Fibroblast of peridontal ligament (primary cell): ENCODE measurements around the gene DCAF8L1.
"Not testable (repeated sequence)": the region's sequence is repeated elsewhere in the genome, so short reads cannot be mapped to it uniquely, and the experiment has no call there.

ENCODE experiments used
- DNase-seq: peaks from one replicate; pipeline ENCODE4 v3.0.0-alpha.2; 2010; ENCODE audit errors: extremely low read depth

Gene DCAF8L1

DNA sequence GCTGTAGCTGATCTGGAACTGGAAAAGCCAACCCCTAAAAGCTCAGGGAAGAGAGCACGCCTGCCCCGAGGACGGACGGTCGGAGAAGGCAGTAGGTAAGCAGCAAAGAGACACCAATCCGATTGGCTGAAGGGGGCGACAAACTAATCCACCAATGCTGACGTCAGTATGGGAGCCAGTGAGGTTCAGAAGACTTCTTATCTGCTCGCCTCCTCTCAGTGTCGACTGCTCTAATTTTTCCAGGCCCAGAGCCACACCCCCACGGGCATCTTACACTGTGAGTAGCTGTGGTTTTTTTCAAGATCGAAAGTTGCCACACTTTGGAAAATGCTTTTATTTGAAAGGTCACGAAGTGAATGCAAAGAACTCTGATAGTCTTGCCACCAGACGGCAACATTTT is at the start of gene DCAF8L1:
Gene DCAF8L1 (minus strand): TSS at position 101 of the 400 bp plus-strand sequence. CDS start 115 bp downstream, outside the sequence.
- no peak for DNase-seq

- no peak for DNase-seq
Observed at GRCh38 chrX:28022371-28022770, 41.1 kb upstream of the DCAF8L1 start.

- DNase-seq: no peak
Observed at GRCh38 chrX:28016823-28017222, 35.6 kb upstream of the DCAF8L1 start.

GRCh38 chrX:28015993-28016392 is 34.7 kb upstream of the DCAF8L1 start:
- DNase-seq: no peak

DNA sequence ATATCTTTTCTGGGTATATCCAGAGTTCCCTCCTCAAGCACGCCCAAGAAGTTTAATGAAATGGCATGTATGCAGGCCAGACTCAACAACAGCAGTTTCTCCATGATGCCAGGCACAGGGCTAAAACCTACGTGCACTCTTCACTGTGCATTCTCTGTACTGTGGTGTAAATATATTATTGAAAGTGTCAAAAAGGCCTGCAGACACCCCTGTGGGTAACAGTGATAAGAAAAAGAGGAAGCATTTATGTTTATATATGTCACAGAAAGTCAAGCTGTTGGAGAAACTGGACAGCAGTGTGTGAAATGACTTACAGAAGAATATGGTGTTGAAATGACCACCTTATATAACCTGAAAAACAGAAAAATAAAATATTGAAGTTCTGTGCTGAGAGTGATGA is 29.6 kb upstream of the DCAF8L1 start:
- DNase-seq: no peak

- DNase-seq: no peak
Observed at GRCh38 chrX:27998666-27999065, 17.4 kb upstream of the DCAF8L1 start.

GRCh38 chrX:27997622-27998021 is 16.4 kb upstream of the DCAF8L1 start:
- no peak for DNase-seq

DNA sequence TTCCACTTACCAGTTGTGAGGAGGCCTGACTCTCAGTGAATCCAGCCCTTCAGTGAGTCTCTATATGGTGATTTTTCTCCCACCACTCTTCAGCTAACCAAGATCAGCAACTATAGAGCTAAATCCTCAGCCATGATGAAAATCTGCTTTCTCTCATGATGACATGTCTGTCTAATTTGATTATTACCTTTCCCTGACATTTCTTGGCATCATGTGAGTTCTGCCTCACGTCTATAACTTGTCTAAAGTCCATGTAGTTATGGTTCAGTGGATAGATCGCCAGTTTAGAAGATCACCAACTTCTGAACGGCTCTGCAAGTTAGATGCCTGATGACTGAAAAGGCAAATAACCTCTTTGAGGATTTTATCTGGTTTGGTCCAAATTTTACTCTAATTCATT is 14.9 kb upstream of the DCAF8L1 start:
- DNase-seq: no peak

- DNase-seq: no peak
Observed at GRCh38 chrX:27995611-27996010, 14.4 kb upstream of the DCAF8L1 start.

GRCh38 chrX:27987862-27988646 is 6.8 kb upstream of the DCAF8L1 start:
- no peak for DNase-seq

DNA sequence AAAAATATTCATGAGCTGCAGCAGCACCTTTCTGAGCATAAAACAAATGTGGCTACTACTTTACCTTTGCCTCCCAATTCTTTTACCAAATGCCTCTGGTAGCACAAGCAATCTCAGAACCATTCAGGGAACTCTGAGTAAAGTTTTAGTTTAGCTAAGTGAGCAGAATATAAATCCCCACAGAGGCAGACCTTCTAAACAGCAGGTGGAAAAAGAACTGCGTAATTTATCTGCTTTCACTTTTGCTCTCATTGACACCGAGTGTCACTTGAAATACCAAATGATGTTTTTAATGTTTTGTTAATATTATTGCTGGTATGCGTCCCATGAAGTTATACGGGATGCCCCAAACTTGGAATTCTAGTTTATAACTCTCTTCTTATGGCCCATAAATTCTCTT is 4.3 kb downstream of the DCAF8L1 start:
- DNase-seq: not testable (repeated sequence)

DNA sequence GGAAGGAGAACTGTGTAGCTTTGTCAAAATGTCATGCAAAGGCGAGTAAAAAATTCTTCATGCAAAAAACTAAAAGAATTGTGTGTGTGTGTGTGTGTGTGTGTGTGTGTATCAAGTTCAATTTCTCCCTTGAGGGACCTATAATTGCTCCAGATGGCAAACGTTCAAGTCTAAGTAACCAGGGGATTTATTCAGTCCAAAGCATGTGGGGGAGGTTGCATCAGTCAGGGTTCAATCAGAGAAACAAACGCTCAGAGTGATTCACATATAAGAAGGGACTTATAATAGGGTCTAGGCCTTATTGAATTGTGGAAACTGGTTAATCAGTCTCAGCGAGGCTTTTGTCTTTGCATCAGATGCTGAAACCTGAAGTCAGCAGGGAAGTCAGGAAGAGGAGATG is 5.0 kb downstream of the DCAF8L1 start:
- no peak for DNase-seq

DNA sequence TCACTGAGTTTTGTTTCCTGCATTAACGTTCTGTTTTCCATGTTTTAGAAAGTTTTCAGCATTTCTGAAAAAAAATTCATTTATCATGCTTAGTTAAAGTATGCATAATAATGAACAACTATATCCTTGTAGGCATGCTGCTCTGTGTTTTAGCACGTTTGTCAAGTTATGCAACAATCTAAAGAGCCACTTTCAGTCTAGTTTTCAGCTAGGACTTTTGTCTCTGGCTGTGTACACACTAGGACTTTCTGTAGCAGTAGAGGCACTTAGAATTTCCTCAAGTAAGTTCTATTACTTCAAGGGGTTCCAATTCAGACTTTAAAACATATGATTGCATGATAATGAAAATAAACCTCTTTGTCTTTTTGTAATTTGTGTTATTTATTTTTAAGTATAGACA is 12.4 kb downstream of the DCAF8L1 start:
- no peak for DNase-seq

GRCh38 chrX:27968352-27968751 is 12.9 kb downstream of the DCAF8L1 start:
- no peak for DNase-seq

GRCh38 chrX:27966955-27967354 is 14.3 kb downstream of the DCAF8L1 start:
- peak; percentile 3 for DNase-seq

DNA sequence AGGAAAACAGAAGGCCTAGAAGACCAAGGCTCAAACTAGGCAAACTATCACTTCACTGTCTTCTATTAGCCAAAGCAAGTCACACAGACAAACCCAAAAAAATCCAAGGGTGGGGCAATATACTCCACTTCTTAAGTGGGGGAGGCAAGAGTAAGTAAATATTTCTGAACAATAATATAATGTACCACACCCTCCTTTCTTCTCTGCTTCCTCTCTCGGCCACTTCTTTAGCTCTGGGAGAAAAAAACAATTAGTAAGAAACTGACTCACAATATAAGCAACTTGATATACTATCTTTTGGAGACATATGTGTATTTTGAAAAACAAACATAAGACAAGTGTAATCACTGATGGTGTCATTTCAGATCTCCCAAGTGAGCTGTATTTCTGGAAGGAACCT is 14.8 kb downstream of the DCAF8L1 start:
- no peak for DNase-seq

DNA sequence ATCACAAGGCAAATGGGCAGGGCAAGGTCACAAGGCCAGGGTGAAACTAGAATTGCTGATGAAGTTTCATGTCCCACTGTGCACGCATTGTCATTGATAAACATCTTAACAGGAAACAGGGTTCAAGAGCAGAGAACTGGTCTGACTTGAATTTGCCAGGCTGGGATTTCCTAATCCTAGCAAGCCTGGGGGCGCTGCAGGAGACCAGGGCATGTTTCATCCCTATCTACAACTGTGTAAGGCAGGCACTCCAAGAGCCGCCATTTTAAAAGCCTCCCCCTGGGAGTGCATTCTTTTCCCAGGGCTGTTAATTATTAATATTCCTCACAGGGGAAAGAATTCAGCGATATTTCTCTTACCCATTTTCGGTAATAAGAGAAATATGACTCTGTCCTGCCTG is 15.9 kb downstream of the DCAF8L1 start:
- DNase-seq: not testable (repeated sequence)

DNA sequence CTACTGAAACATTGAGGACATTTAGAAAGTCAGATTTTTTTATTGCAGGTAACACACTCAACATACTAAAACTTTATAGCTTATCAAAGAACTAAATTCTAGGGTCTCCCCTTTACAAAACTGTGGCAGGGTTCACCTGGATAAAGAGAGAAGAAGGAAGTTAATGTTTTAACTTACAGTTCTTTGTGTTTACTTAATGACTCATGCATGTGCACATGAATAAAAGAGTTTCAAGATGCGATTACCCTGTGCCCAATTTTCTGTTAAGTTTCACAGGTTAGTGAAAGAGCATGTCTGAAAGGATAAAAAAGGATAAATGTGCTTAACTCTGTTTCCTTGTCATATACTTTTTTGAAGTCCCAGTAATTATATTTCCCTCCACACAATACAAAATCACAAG is 16.8 kb downstream of the DCAF8L1 start:
- no peak for DNase-seq

DNA sequence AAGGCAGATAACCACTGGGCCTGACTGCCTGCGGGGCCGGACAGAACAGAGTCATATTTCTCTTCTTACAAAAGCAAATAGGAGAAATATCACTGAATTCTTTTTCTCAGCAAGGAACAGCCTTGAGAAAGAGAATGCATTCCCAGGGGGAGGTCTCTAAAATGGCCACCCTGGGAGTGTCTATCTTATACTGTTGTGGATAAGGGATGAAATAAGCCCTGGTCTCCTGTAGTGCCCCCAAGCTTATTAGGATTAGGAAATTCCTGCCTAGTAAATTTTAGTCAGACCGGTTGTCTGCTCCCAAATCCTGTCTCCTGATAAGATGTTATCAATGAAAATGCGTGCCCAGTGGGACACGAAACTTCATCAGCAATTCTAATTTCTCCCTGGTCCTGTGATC is 20.8 kb downstream of the DCAF8L1 start:
- DNase-seq: not testable (repeated sequence)

DNA sequence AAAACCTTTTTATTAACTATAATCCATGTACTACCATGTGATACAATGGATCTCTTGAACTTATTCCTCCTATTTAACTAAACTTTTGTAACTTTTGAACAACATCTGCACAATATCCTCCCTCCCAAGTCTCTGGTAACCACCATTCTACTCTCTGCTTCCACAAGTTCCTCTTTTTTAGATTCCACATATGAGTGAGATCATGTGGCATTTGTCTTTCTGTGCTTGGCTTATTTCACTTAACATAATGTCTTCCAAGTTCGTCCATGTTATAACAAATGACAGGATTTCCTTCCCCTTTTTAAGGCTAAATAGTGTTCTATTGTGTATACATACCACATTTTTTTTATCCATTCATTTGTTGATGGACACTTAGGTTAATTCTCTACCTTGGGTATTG is 28.1 kb downstream of the DCAF8L1 start:
- no peak for DNase-seq

- DNase-seq: no peak
Observed at GRCh38 chrX:27933361-27933760, 47.9 kb downstream of the DCAF8L1 start.
